Measurements from ENCODE around the gene BCAS3.
"Not testable (repeated sequence)": the region's sequence is repeated elsewhere in the genome, so short reads cannot be mapped to it uniquely, and the experiment has no call there.

BCAS3 gene

DNA sequence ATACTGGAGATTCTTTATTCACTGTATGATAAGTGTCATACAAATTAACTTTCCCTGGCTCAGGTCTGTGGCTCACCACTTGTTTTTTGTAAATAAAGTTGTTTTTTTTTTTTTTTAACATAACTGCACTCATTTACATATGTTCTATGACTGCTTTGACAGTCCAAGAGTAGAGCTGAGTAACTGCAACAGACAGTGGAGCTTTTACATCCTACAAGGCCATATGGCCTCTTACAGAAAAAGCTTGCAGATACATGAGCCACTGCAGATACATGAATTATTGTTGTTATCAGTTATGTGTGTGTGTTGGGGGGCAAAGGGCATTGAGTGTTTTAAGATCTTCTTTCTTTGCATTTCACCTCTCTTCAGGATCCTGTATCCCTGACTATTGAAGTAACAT lies 311.7 kb downstream of the BCAS3 start:
- TF ChIP-seq, protein P1, sequence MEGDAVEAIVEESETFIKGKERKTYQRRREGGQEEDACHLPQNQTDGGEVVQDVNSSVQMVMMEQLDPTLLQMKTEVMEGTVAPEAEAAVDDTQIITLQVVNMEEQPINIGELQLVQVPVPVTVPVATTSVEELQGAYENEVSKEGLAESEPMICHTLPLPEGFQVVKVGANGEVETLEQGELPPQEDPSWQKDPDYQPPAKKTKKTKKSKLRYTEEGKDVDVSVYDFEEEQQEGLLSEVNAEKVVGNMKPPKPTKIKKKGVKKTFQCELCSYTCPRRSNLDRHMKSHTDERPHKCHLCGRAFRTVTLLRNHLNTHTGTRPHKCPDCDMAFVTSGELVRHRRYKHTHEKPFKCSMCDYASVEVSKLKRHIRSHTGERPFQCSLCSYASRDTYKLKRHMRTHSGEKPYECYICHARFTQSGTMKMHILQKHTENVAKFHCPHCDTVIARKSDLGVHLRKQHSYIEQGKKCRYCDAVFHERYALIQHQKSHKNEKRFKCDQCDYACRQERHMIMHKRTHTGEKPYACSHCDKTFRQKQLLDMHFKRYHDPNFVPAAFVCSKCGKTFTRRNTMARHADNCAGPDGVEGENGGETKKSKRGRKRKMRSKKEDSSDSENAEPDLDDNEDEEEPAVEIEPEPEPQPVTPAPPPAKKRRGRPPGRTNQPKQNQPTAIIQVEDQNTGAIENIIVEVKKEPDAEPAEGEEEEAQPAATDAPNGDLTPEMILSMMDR (IDR thresholded peaks at IDR 0.05; ENCODE audit: control extremely low read depth, extremely low read depth, low read depth, missing control alignments) = no peak
- ChIA-PET CTCF (no interaction called here), POLR2A (no interaction called here)
- no peak for DNase-seq (ENCODE audit: extremely low spot score)

DNA sequence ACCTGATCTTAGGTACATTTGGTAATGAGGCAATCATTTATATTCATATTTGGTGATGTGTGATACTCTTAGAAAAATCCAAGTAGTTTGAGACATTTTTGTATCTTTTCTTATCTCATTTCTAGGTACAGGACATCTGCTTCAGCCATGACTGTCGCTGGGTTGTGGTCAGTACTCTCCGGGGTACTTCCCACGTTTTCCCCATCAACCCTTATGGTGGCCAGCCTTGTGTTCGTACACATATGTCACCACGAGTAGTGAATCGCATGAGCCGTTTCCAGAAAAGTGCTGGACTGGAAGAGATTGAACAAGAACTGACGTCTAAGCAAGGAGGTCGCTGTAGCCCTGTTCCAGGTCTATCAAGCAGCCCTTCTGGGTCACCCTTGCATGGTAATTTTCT lies 312.2 kb downstream of the BCAS3 start:
- ChIA-PET CTCF (no interaction called here), POLR2A (no interaction called here)
- TF ChIP-seq, protein P1 (IDR thresholded peaks at IDR 0.05; ENCODE audit: control extremely low read depth, extremely low read depth, low read depth, missing control alignments) = no peak
- no peak for DNase-seq (ENCODE audit: extremely low spot score)

DNA sequence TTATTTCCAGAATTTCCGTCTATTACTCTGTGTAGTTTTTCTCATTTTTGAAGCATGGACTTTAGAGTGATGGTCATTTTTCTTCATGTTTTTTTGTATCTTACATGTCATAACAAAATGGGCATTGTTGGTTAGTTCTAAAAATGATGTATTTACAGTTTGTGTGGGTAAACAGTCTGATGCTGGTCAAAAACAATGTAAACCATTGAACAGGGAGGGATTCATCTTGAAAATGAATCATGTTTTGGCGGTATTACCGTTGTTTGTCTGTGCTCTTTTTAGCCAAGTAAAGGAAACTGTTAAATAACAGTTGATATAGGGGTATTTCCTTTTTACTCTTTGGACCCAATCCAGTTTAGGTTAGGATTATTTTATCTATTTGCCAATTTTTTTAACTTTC lies 315.8 kb downstream of the BCAS3 start:
- DNase-seq (ENCODE audit: extremely low spot score) = no peak
- TF ChIP-seq, protein P1 (IDR thresholded peaks at IDR 0.05; ENCODE audit: control extremely low read depth, extremely low read depth, low read depth, missing control alignments) = no peak
- CTCF ChIA-PET = no interaction called here
- POLR2A ChIA-PET = no interaction called here

DNA sequence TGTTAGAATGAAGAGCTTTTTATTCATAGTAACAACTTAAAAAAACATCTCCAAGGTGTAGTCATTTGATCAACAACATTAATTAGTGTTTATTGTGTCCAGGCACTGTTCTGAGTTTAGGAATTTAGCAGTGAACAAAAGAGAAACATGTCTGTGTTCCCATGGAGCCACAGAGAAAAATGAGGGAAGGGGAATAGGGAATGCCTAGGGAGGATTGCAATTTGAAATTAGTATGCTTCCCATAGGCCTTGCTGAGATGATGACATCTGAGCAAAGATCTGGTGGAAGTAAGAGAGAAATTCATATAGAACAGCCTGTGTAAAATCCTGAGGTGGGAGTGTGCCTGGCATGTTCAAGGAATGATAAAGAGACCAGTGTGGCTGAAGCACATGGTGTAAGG lies 318.0 kb downstream of the BCAS3 start:
- no peak for DNase-seq (ENCODE audit: extremely low spot score)
- POLR2A ChIA-PET = no interaction called here
- TF ChIP-seq, protein P1 (IDR thresholded peaks at IDR 0.05; ENCODE audit: control extremely low read depth, extremely low read depth, low read depth, missing control alignments) = no peak
- CTCF ChIA-PET = no interaction called here

DNA sequence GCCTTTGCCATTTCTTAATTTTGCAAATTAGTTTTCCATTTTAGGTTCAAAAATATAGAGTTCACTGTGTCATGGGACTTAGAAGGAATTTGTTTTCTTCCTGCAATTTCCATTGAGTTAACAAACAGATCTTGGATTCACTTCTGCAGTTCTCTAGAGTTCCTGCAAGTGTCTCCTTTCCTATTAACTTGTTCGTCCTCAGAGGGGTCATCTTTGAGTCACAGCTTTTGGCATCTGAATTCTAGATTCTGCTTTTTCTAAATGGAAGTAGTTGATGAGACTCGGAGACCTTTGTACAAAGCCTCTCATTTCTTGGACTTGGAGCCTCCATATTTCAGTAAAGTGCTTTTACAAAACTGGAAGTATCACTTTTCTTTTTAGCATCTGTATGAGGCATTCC lies 323.3 kb downstream of the BCAS3 start:
- TF ChIP-seq, protein P1 (IDR thresholded peaks at IDR 0.05; ENCODE audit: control extremely low read depth, extremely low read depth, low read depth, missing control alignments) = no peak
- DNase-seq (ENCODE audit: extremely low spot score) = no peak
- POLR2A ChIA-PET = no interaction called here
- CTCF ChIA-PET = interaction anchor here (0.7 to 1.2 kb wide), 4 partner anchors 14 to 366 kb away, joined by 3 to 4 read pairs (median 3); no protein-coding TSS in a partner anchor

DNA sequence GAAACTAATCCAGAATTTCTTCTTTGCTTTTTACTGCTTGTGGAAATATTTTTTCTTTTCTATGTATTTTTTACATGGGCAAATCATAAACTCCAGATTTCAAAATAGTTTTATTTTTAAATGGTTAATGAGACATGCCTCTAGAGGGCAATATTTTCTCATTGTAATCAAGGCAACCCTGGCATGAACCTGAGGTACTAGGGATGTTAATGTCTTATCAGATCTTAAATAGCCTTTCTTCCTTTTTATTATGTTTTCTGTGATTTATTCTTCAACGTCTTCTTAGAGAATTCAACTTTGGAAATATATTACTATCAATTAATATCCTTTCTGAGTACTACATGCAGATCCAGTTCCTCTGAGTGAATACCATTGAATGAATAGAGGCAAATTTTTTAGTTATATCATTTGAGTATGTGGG lies 324.7 kb downstream of the BCAS3 start:
- TF ChIP-seq, protein P1 (IDR thresholded peaks at IDR 0.05; ENCODE audit: control extremely low read depth, extremely low read depth, low read depth, missing control alignments) = peak; percentile 50
- DNase-seq (ENCODE audit: extremely low spot score) = peak; percentile 8
- POLR2A ChIA-PET = no interaction called here
- CTCF ChIA-PET = no interaction called here

DNA sequence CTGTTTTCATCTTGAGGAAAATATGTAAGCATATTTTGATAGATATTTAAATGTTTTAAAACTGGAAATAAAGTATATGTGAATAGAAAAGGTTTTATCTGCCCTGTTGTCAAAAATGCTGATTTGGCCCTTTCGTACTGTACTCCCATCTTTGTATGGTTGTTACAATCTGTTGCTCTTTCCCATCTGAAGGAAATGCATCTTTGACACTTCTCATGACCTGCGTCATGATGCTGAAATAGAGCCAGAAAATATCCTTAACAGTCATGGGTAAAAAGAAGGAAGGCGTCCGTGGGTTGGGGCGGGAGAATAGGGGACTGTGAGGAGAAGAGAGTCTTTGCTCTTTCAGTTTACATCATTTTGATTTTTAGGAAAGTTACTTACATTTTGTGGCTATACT lies 327.7 kb downstream of the BCAS3 start:
- DNase-seq (ENCODE audit: extremely low spot score) = no peak
- ChIA-PET POLR2A (no interaction called here), CTCF (no interaction called here)
- TF ChIP-seq, protein P1 (IDR thresholded peaks at IDR 0.05; ENCODE audit: control extremely low read depth, extremely low read depth, low read depth, missing control alignments) = no peak

DNA sequence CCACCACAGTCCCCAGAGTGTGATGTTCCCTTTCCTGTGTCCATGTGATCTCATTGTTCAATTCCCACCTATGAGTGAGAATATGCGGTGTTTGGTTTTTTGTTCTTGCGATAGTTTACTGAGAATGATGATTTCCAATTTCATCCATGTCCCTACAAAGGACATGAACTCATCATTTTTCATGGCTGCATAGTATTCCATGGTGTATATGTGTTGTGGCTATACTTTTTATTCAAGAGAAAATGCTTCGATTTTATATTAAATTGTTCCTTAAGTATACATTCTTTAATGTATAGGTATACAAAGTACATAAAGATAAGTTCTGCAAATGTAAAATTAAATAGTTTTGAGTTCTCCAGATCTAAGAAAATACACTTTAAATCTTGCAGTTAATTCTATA lies 328.3 kb downstream of the BCAS3 start:
- DNase-seq (ENCODE audit: extremely low spot score); CTCF ChIA-PET; POLR2A ChIA-PET: not testable (repeated sequence)
